ENCODE measurements around the gene VAMP3.

The VAMP3 gene
- 48.2 to 64.7 reads per million in 2 donors for total RNA-seq

GRCh38 chr1:7770997-7771822, at the start of gene VAMP3:
TSS of gene VAMP3 (plus strand) at chr1:7771296. CDS start at chr1:7771384, 88 bp downstream.
- peak; percentile 82 for DNase-seq

- no peak for DNase-seq
Measured at GRCh38 chr1:7721940-7722669, 49.0 kb upstream of the VAMP3 start.

GRCh38 chr1:7722670-7723012, 48.5 kb upstream of the VAMP3 start:
- DNase-seq = no peak

GRCh38 chr1:7726623-7727022, 44.5 kb upstream of the VAMP3 start:
- DNase-seq = no peak

GRCh38 chr1:7727809-7728471, 43.2 kb upstream of the VAMP3 start:
- no peak for DNase-seq

GRCh38 chr1:7729761-7730160, 41.3 kb upstream of the VAMP3 start:
- no peak for DNase-seq

- no peak for DNase-seq
Measured at GRCh38 chr1:7732331-7732730, 38.8 kb upstream of the VAMP3 start.

- DNase-seq = no peak
Measured at GRCh38 chr1:7733276-7733675, 37.8 kb upstream of the VAMP3 start.

GRCh38 chr1:7738044-7738443, 33.1 kb upstream of the VAMP3 start:
- no peak for DNase-seq

- DNase-seq = no peak
Measured at GRCh38 chr1:7743346-7743745, 27.8 kb upstream of the VAMP3 start.

- DNase-seq = no peak
Measured at GRCh38 chr1:7744882-7745281, 26.2 kb upstream of the VAMP3 start.

- no peak for DNase-seq
Measured at GRCh38 chr1:7745783-7746182, 25.3 kb upstream of the VAMP3 start.

- DNase-seq = no peak
Measured at GRCh38 chr1:7747605-7748004, 23.5 kb upstream of the VAMP3 start.

- DNase-seq = no peak
Measured at GRCh38 chr1:7749126-7749525, 22.0 kb upstream of the VAMP3 start.

- no peak for DNase-seq
Measured at GRCh38 chr1:7751174-7751573, 19.9 kb upstream of the VAMP3 start.

GRCh38 chr1:7752512-7753417, 18.3 kb upstream of the VAMP3 start:
- DNase-seq = peak; percentile 42

GRCh38 chr1:7753641-7754040, 17.5 kb upstream of the VAMP3 start:
- no peak for DNase-seq

GRCh38 chr1:7754234-7754633, 16.9 kb upstream of the VAMP3 start:
- DNase-seq = no peak

- DNase-seq = no peak
Measured at GRCh38 chr1:7755448-7755847, 15.6 kb upstream of the VAMP3 start.

GRCh38 chr1:7760245-7760644, 10.9 kb upstream of the VAMP3 start:
- DNase-seq = no peak

GRCh38 chr1:7761103-7761502, 10.0 kb upstream of the VAMP3 start:
- DNase-seq = no peak

- no peak for DNase-seq
Measured at GRCh38 chr1:7767176-7767575, 3.9 kb upstream of the VAMP3 start.

- no peak for DNase-seq
Measured at GRCh38 chr1:7768583-7768982, 2.5 kb upstream of the VAMP3 start.

All from T-helper 9 cell (primary cell).